Measurements from ENCODE around the gene TMEM267.

DNA sequence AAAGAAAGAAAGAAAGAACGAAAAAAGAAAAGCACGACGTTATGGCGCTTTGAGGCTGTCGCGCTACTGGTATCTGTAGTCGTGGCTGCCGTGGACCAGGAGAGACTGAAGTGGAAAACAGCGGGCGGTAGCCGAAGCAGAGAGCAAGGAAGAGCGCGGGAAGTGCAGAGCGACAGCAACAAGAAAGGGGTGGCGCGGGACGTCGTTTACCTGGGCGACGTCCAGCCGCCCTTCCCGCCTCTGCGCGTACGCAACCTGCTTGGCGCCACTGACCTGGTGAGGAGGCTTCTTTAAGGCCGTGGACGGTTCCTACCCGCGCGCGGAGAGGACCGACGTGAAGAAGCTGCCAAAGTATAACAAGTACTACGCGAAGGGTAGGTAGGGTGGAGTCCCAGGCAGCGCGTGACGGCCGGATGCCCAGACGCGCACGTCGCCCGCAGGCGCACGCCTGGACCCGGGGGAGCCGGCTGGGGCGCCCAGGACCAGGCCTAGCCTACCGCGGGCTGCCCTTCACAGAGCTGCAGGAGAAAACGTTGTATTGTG, 86.8 kb downstream of the TMEM267 start:
- TF ChIP-seq, protein P1, sequence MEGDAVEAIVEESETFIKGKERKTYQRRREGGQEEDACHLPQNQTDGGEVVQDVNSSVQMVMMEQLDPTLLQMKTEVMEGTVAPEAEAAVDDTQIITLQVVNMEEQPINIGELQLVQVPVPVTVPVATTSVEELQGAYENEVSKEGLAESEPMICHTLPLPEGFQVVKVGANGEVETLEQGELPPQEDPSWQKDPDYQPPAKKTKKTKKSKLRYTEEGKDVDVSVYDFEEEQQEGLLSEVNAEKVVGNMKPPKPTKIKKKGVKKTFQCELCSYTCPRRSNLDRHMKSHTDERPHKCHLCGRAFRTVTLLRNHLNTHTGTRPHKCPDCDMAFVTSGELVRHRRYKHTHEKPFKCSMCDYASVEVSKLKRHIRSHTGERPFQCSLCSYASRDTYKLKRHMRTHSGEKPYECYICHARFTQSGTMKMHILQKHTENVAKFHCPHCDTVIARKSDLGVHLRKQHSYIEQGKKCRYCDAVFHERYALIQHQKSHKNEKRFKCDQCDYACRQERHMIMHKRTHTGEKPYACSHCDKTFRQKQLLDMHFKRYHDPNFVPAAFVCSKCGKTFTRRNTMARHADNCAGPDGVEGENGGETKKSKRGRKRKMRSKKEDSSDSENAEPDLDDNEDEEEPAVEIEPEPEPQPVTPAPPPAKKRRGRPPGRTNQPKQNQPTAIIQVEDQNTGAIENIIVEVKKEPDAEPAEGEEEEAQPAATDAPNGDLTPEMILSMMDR (IDR thresholded peaks at IDR 0.05) = no peak
- peak in 1 of 2 donors; percentile 57 for TF ChIP-seq POLR2AphosphoS5 (IDR thresholded peaks at IDR 0.05; ENCODE audit: insufficient read depth in 1 of 2, low read depth in 1 of 2)
- no peak for TF ChIP-seq POLR2A (IDR thresholded peaks at IDR 0.05)
